Muscle of leg (tissue), 11 donors: Measurements from ENCODE around the gene NFIX. TPM values are rescaled to one million over a fixed set of nuclear protein-coding genes. Genes with fewer than 3 reads are reported as not detected.

Experiments
- DNase-seq: peaks from one replicate; pipeline ENCODE4 v3.0.0; 2013
- H3K27ac ChIP-seq: one replicate; pipeline ENCODE4 v1.5.1; 2013; ENCODE audit warnings: mild to moderate bottlenecking, low read length, control low read depth
- H3K27me3 ChIP-seq: one replicate; pipeline ENCODE4 v1.6.1; 2013; ENCODE audit warnings: low read length; ENCODE audit not compliant: control insufficient read depth, insufficient read depth
- H3K36me3 ChIP-seq: one replicate; pipeline ENCODE4 v1.6.1; 2013; ENCODE audit warnings: low read length; ENCODE audit not compliant: control insufficient read depth, insufficient read depth
- H3K4me1 ChIP-seq: one replicate; pipeline ENCODE4 v1.6.1; 2013; ENCODE audit warnings: low read length; ENCODE audit not compliant: control insufficient read depth, insufficient read depth
- H3K4me3 ChIP-seq: one replicate; pipeline ENCODE4 v1.5.1; 2013; ENCODE audit warnings: low read length, control low read depth
- H3K9me3 ChIP-seq: replicated peaks from 2 replicates; pipeline ENCODE4 v1.6.1; 2013; ENCODE audit warnings: low read depth, low read length; ENCODE audit not compliant: control insufficient read depth
- WGBS: methylation state at CpG from one replicate; pipeline ENCODE4 v1.1.5; 2013; ENCODE audit warnings: missing lambda C conversion rate; ENCODE audit not compliant: insufficient coverage; 5-methylcytosine and 5-hydroxymethylcytosine counted together
- polyA plus RNA-seq, 8 donors: library from polyadenylated mRNA; unstranded; fragments of 120-200 nt; gene quantifications; one replicate each; pipeline versions ENCODE4 v1.2.1 to v1.2.3, GENCODE V29; 2013; ENCODE audit warnings: inconsistent platforms in 1 of 8, low replicate concordance in 1 of 8; ENCODE audit not compliant: insufficient read length in 8 of 8, insufficient read depth in 1 of 8
- total RNA-seq: library from RNA; stranded (reverse); fragments of 120-200 nt; gene quantifications from one replicate; pipeline ENCODE4 v1.2.4, GENCODE V29; 2013

NFIX gene
- total and polyA plus RNA-seq, 9 donors = 38.1 to 140 (median 106) TPM

DNA sequence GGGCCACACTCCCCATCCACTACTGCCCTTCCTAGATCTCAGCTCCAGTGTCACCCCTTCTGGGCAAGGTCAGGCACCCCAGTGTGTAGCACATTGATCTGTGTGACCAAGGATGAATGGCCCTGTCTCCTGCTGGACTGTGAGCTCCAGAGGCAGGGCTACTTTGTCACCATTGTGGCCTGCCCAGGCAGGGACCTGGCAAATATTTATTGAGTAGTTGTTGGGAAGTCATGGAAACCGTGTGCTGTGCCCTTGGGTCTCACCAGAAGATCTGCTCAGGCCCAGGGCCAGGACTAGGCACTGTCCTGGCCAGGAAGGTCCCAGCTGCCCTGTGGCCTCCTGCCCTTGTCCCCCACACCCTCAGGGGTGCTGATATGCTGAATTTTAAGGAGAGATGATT, 133.3 kb downstream of the NFIX start:
- H3K4me1 ChIP-seq = no peaks in the 10 kb centered on the region
- no peak for DNase-seq
- H3K27me3 ChIP-seq = no peaks in the 10 kb centered on the region
- H3K9me3 ChIP-seq = no peaks in the 10 kb centered on the region
- H3K4me3 ChIP-seq = no peak overlapping the region
- 60% methylated on average over 1 of the region's 1 CpG for WGBS
- H3K27ac ChIP-seq = no peak overlapping the region
- peaks cover 6% of the 10 kb centered on the region for H3K36me3 ChIP-seq

DNA sequence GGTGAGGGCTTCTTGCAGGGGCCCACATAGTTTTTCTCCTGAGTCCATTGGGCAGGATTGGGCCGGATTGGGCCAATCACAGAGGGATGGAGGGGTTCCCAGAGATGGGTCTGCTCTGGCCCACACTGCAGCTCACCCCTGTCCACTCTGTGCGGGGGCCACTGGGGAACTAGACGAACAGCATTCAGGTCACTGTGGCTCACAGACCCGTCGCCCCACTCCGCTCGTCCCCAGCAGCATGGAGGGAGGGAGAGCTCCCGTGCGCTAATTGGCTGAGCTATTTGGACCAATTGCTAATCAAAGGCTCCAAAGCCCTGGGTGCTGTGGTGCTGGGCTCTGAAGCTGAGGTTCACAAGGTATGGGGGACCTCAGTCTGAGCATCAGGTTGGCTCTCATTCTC, 134.1 kb downstream of the NFIX start:
- no peaks in the 10 kb centered on the region for H3K4me1 ChIP-seq
- 76% methylated on average over 7 of the region's 9 CpGs for WGBS
- H3K9me3 ChIP-seq = no peaks in the 10 kb centered on the region
- H3K27ac ChIP-seq = no peak overlapping the region
- no peak overlapping the region for H3K4me3 ChIP-seq
- no peak for DNase-seq
- no peaks in the 10 kb centered on the region for H3K27me3 ChIP-seq
- H3K36me3 ChIP-seq = peaks cover 5% of the 10 kb centered on the region

- Histone ChIP-seq H3K36me3 (peaks cover 11% of the 10 kb centered on the region), H3K4me3 (no peak overlapping the region), H3K27me3 (no peaks in the 10 kb centered on the region), H3K9me3 (no peaks in the 10 kb centered on the region), H3K27ac (no peak overlapping the region), H3K4me1 (no peaks in the 10 kb centered on the region)
- DNase-seq = no peak
- 91% methylated on average over 2 of the region's 3 CpGs for whole genome bisulfite sequencing
Measured at GRCh38 chr19:13130886-13131490, 135.7 kb downstream of the NFIX start.

GRCh38 chr19:13132471-13133180, 137.4 kb downstream of the NFIX start:
- no peaks in the 10 kb centered on the region for H3K27me3 ChIP-seq
- no peak overlapping the region for H3K27ac ChIP-seq
- peaks cover 27% of the 10 kb centered on the region for H3K36me3 ChIP-seq
- WGBS = 82% methylated on average over 6 of the region's 8 CpGs
- no peaks in the 10 kb centered on the region for H3K4me1 ChIP-seq
- DNase-seq = no peak
- H3K9me3 ChIP-seq = no peaks in the 10 kb centered on the region
- no peak overlapping the region for H3K4me3 ChIP-seq

GRCh38 chr19:13133241-13133870, 138.1 kb downstream of the NFIX start:
- no peak for DNase-seq

DNA sequence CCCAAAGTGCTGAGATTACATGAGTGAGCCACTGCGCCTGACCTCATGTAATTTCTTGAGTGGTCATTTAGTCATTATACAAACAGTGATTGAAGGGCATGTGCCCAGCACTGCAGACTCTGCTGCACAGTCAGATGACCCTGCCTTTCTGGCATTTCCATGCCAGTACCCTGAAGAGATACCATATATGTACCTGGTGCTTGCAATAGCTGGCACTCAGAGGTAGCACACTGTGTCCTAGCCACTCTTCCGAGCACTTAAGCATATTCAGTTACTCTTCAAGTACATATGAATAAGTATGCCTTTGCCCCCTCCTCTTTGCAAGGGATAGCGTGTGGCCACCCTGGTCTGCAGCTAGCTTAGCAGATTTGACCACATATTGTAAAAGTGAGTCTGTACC, 139.4 kb downstream of the NFIX start:
- Histone ChIP-seq H3K27me3 (no peaks in the 10 kb centered on the region), H3K4me1 (no peaks in the 10 kb centered on the region), H3K9me3 (no peaks in the 10 kb centered on the region), H3K4me3 (no peak overlapping the region), H3K27ac (no peak overlapping the region), H3K36me3 (peaks cover 41% of the 10 kb centered on the region)
- 100% methylated on average over 1 of the region's 3 CpGs for WGBS
- DNase-seq = no peak

More at GRCh38 chr19:13133241-13133870, 138.1 kb downstream of the NFIX start:
- WGBS = 51% methylated on average over 6 of the region's 12 CpGs
- H3K9me3 ChIP-seq = no peaks in the 10 kb centered on the region
- no peaks in the 10 kb centered on the region for H3K27me3 ChIP-seq
- no peak overlapping the region for H3K27ac ChIP-seq
- no peaks in the 10 kb centered on the region for H3K4me1 ChIP-seq
- H3K36me3 ChIP-seq = peaks cover 34% of the 10 kb centered on the region
- no peak overlapping the region for H3K4me3 ChIP-seq

DNA sequence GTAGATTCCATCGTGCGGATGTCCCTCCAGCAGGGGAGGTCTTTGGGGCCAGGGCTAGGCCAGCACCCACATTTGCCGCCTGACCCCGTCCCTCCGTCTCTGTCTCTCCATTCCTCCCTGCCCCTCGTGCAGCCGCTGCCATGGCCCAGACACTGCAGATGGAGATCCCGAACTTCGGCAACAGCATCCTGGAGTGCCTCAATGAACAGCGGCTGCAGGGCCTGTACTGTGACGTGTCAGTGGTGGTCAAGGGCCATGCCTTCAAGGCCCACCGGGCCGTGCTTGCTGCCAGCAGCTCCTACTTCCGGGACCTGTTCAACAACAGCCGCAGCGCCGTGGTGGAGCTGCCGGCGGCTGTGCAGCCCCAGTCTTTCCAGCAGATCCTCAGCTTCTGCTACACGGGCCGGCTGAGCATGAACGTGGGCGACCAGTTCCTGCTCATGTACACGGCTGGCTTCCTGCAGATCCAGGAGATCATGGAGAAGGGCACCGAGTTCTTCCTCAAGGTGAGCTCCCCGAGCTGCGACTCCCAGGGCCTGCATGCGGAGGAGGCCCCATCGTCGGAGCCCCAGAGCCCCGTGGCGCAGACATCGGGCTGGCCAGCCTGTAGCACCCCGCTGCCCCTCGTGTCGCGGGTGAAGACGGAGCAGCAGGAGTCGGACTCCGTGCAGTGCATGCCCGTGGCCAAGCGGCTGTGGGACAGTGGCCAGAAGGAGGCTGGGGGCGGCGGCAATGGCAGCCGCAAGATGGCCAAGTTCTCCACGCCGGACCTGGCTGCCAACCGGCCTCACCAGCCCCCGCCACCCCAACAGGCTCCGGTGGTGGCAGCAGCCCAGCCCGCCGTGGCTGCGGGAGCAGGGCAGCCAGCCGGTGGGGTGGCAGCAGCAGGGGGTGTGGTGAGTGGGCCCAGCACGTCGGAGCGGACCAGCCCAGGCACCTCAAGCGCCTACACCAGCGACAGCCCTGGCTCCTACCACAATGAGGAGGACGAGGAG, 140.1 kb downstream of the NFIX start:
- H3K4me3 ChIP-seq = no peak overlapping the region
- no peaks in the 10 kb centered on the region for H3K4me1 ChIP-seq
- DNase-seq = no peak
- H3K9me3 ChIP-seq = no peaks in the 10 kb centered on the region
- H3K27ac ChIP-seq = no peak overlapping the region
- no peaks in the 10 kb centered on the region for H3K27me3 ChIP-seq
- peaks cover 45% of the 10 kb centered on the region for H3K36me3 ChIP-seq
- WGBS = 91% methylated on average over 58 of the region's 60 CpGs

GRCh38 chr19:13137290-13137794, 142.1 kb downstream of the NFIX start:
- H3K9me3 ChIP-seq = no peaks in the 10 kb centered on the region
- H3K27me3 ChIP-seq = no peaks in the 10 kb centered on the region
- no peak overlapping the region for H3K27ac ChIP-seq
- H3K4me3 ChIP-seq = no peak overlapping the region
- H3K36me3 ChIP-seq = peaks cover 46% of the 10 kb centered on the region
- WGBS = 90% methylated on average over 19 of the region's 28 CpGs
- no peak for DNase-seq
- H3K4me1 ChIP-seq = no peaks in the 10 kb centered on the region

DNA sequence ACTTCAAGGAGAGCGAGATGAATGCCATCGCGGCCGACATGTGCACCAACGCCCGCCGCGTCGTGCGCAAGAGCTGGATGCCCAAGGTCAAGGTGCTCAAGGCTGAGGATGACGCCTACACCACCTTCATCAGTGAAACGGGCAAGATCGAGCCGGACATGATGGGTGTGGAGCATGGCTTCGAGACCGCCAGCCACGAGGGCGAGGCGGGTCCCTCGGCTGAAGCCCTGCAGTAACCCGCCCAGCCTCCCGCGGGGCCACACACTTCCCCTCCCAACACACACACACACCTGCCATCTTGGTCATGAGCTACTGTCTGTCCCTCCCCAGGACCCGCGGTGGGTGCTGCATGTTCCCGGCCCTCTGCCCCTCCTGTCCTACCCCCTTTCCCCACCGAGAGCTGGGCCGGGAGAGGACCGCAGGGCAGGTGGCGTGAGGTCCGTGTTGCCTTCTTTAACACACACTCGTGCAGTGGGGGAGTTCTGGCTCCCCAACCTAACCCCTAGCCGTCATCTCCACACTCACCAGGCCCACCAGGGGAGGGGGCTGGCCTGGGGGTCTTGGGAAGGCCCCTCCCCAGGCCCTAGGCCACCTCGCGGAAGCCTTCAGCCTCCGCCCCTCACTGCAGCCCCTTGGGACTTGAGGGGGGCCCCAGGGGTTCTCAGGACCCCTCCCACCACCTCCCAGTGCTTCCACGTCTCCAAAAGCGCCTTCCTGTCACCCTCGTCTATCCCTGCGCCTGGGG, 143.1 kb downstream of the NFIX start:
- 85% methylated on average over 30 of the region's 40 CpGs for WGBS

More for the DNA sequence above, 143.1 kb downstream of the NFIX start:
- no peak for DNase-seq
- H3K4me1 ChIP-seq = no peaks in the 10 kb centered on the region
- H3K36me3 ChIP-seq = peaks cover 50% of the 10 kb centered on the region
- no peaks in the 10 kb centered on the region for H3K27me3 ChIP-seq
- no peak overlapping the region for H3K27ac ChIP-seq
- no peaks in the 10 kb centered on the region for H3K9me3 ChIP-seq
- H3K4me3 ChIP-seq = no peak overlapping the region
